ENCODE measurements around the gene CALN1.

Gene CALN1

GRCh38 chr7:72040641-72041040 is 371.5 kb downstream of the CALN1 start:
- DNase-seq (ENCODE audit: low read depth in 3 of 3) = no peak

GRCh38 chr7:72039460-72039859 is 372.7 kb downstream of the CALN1 start:
- DNase-seq (ENCODE audit: low read depth in 3 of 3) = no peak

GRCh38 chr7:72038022-72038732 is 374.0 kb downstream of the CALN1 start:
- no peak for DNase-seq (ENCODE audit: low read depth in 3 of 3)

- DNase-seq (ENCODE audit: low read depth in 3 of 3) = no peak
Observed at GRCh38 chr7:72037516-72037915, 374.6 kb downstream of the CALN1 start.

- DNase-seq (ENCODE audit: low read depth in 3 of 3) = no peak
Observed at GRCh38 chr7:72035266-72035665, 376.9 kb downstream of the CALN1 start.

GRCh38 chr7:72032934-72033333 is 379.2 kb downstream of the CALN1 start:
- no peak for DNase-seq (ENCODE audit: low read depth in 3 of 3)

GRCh38 chr7:72030994-72031667 is 381.0 kb downstream of the CALN1 start:
- no peak for DNase-seq (ENCODE audit: low read depth in 3 of 3)

- no peak for DNase-seq (ENCODE audit: low read depth in 3 of 3)
Observed at GRCh38 chr7:72028267-72028666, 383.9 kb downstream of the CALN1 start.

GRCh38 chr7:72025381-72025960 is 386.7 kb downstream of the CALN1 start:
- DNase-seq (ENCODE audit: low read depth in 3 of 3) = no peak

- no peak for DNase-seq (ENCODE audit: low read depth in 3 of 3)
Observed at GRCh38 chr7:72023926-72024325, 388.2 kb downstream of the CALN1 start.

- DNase-seq (ENCODE audit: low read depth in 3 of 3) = no peak
Observed at GRCh38 chr7:72021716-72022115, 390.4 kb downstream of the CALN1 start.

- no peak for DNase-seq (ENCODE audit: low read depth in 3 of 3)
Observed at GRCh38 chr7:72020311-72020710, 391.8 kb downstream of the CALN1 start.

GRCh38 chr7:72019436-72019835 is 392.7 kb downstream of the CALN1 start:
- no peak for DNase-seq (ENCODE audit: low read depth in 3 of 3)

- no peak for DNase-seq (ENCODE audit: low read depth in 3 of 3)
Observed at GRCh38 chr7:72017756-72018155, 394.4 kb downstream of the CALN1 start.

- DNase-seq (ENCODE audit: low read depth in 3 of 3) = no peak
Observed at GRCh38 chr7:72016574-72016973, 395.6 kb downstream of the CALN1 start.

- no peak for DNase-seq (ENCODE audit: low read depth in 3 of 3)
Observed at GRCh38 chr7:72015136-72015535, 397.0 kb downstream of the CALN1 start.

- DNase-seq (ENCODE audit: low read depth in 3 of 3) = no peak
Observed at GRCh38 chr7:72007018-72007417, 405.1 kb downstream of the CALN1 start.

- DNase-seq (ENCODE audit: low read depth in 3 of 3) = no peak
Observed at GRCh38 chr7:72003236-72003635, 408.9 kb downstream of the CALN1 start.

- no peak for DNase-seq (ENCODE audit: low read depth in 3 of 3)
Observed at GRCh38 chr7:71996141-71996540, 416.0 kb downstream of the CALN1 start.

GRCh38 chr7:71995111-71995510 is 417.0 kb downstream of the CALN1 start:
- no peak for DNase-seq (ENCODE audit: low read depth in 3 of 3)

GRCh38 chr7:71991586-71991985 is 420.6 kb downstream of the CALN1 start:
- DNase-seq (ENCODE audit: low read depth in 3 of 3) = no peak

GRCh38 chr7:71990138-71990462 is 422.0 kb downstream of the CALN1 start:
- DNase-seq (ENCODE audit: low read depth in 3 of 3) = no peak

GRCh38 chr7:71988201-71988600 is 423.9 kb downstream of the CALN1 start:
- no peak for DNase-seq (ENCODE audit: low read depth in 3 of 3)

Data from stimulated activated CD4-positive, alpha-beta T cell treated with anti-CD3 and anti-CD28 coated beads, TNF-alpha, amount 100 ng/mL, for 48 hours (primary cell).